HL-60 (cell line): ENCODE results near the gene STK24.

Source experiments
- TF ChIP-seq, protein P1 (sequence below): IDR thresholded peaks from one replicate; pipeline ENCODE4 v1.5.1; 2011; ENCODE audit warnings: low read length, control low read depth, inconsistent platforms; ENCODE audit not compliant: insufficient read depth
- TF ChIP-seq, protein P2 (sequence below): IDR thresholded peaks from 2 replicates; pipeline ENCODE4 v1.6.1; 2012; ENCODE audit warnings: low read depth; ENCODE audit not compliant: insufficient replicate concordance

DNA sequence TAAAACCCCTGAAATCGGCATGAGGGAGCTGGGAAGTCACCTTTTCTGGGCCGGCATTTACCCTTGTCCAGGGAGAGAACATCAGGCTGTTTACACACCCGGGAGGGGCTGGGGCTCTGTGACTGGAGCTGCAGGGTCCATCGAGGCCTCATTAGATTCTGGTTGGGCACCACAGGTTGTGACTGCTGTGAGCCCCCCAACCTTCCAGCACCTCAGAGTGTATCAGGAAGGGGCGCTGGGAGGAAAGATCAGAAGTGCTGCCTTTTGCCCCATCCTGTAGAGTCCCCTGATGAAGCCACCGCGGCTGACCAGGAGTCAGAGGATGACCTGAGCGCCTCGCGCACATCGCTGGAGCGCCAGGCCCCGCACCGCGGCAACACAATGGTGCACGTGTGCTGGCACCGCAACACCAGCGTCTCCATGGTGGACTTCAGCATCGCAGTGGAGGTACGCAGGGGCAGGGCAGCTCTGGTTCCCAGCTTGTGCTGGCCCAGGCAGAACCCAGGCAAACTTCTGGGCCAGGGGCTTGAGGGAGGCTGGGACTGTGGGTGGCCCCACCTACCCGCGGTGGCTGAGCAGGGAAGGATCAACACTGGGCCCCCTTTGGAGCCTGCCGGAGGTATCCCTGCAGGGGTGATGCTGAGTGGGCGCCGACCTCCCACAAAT, 136.4 kb downstream of the STK24 start:
- TF ChIP-seq, protein P1, sequence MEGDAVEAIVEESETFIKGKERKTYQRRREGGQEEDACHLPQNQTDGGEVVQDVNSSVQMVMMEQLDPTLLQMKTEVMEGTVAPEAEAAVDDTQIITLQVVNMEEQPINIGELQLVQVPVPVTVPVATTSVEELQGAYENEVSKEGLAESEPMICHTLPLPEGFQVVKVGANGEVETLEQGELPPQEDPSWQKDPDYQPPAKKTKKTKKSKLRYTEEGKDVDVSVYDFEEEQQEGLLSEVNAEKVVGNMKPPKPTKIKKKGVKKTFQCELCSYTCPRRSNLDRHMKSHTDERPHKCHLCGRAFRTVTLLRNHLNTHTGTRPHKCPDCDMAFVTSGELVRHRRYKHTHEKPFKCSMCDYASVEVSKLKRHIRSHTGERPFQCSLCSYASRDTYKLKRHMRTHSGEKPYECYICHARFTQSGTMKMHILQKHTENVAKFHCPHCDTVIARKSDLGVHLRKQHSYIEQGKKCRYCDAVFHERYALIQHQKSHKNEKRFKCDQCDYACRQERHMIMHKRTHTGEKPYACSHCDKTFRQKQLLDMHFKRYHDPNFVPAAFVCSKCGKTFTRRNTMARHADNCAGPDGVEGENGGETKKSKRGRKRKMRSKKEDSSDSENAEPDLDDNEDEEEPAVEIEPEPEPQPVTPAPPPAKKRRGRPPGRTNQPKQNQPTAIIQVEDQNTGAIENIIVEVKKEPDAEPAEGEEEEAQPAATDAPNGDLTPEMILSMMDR = no peak
- TF ChIP-seq, protein P2, sequence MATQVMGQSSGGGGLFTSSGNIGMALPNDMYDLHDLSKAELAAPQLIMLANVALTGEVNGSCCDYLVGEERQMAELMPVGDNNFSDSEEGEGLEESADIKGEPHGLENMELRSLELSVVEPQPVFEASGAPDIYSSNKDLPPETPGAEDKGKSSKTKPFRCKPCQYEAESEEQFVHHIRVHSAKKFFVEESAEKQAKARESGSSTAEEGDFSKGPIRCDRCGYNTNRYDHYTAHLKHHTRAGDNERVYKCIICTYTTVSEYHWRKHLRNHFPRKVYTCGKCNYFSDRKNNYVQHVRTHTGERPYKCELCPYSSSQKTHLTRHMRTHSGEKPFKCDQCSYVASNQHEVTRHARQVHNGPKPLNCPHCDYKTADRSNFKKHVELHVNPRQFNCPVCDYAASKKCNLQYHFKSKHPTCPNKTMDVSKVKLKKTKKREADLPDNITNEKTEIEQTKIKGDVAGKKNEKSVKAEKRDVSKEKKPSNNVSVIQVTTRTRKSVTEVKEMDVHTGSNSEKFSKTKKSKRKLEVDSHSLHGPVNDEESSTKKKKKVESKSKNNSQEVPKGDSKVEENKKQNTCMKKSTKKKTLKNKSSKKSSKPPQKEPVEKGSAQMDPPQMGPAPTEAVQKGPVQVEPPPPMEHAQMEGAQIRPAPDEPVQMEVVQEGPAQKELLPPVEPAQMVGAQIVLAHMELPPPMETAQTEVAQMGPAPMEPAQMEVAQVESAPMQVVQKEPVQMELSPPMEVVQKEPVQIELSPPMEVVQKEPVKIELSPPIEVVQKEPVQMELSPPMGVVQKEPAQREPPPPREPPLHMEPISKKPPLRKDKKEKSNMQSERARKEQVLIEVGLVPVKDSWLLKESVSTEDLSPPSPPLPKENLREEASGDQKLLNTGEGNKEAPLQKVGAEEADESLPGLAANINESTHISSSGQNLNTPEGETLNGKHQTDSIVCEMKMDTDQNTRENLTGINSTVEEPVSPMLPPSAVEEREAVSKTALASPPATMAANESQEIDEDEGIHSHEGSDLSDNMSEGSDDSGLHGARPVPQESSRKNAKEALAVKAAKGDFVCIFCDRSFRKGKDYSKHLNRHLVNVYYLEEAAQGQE = no peak
